ENCODE measurements around the gene NCOA1. TPM values are rescaled to one million over a fixed set of nuclear protein-coding genes. Genes with fewer than 3 reads are reported as not detected.

Gene NCOA1
- total and polyA plus RNA-seq, 7 experiments from 2014 or later: 13.2 to 72.8 (median 43.0) TPM

GRCh38 chr2:24724111-24724775 lies 233.2 kb downstream of the NCOA1 start:
- POLR2A ChIA-PET: no interaction called here
- no peak for ATAC-seq

GRCh38 chr2:24725956-24726355 lies 234.9 kb downstream of the NCOA1 start:
- no peaks in the 10 kb centered on the region for H3K4me1 ChIP-seq (ENCODE audit: control insufficient read depth in 2 of 2, insufficient read depth in 2 of 2, low read length in 2 of 2)
- H3K9me3 Mint-ChIP-seq: no peaks in the 10 kb centered on the region
- H3K36me3 ChIP-seq (ENCODE audit: control insufficient read depth in 2 of 3, insufficient read depth in 3 of 3, low read length in 3 of 3): peaks cover 0 to 32% (median 0%) of the 10 kb centered on the region in 3 experiments
- intact Hi-C loops (cut with micrococcal nuclease): no loop called here
- ChIA-PET CTCF (no interaction called here), POLR2A (no interaction called here)
- H3K4me1 Mint-ChIP-seq: peaks cover 0 to 4% (median 0%) of the 10 kb centered on the region in 7 donors
- H3K27ac Mint-ChIP-seq: no peak overlapping the region
- DNase-seq (no peak), ATAC-seq (no peak)
- H3K4me3 Mint-ChIP-seq: no peak overlapping the region
- no peaks in the 10 kb centered on the region for H3K27me3 Mint-ChIP-seq
- H3K36me3 Mint-ChIP-seq: peaks cover 0 to 36% (median 4%) of the 10 kb centered on the region in 5 donors
- H3K9me3 ChIP-seq (ENCODE audit: control insufficient read depth in 2 of 3, low read length in 3 of 3): no peaks in the 10 kb centered on the region
- no peak overlapping the region for H3K4me3 ChIP-seq (ENCODE audit: low read length)
- no peak overlapping the region for H3K27ac ChIP-seq (ENCODE audit: low read depth, low read length)
- no peaks in the 10 kb centered on the region for H3K27me3 ChIP-seq (ENCODE audit: control insufficient read depth in 2 of 2, insufficient read depth in 2 of 2, low read length in 2 of 2)

More at GRCh38 chr2:24724111-24724775, 233.2 kb downstream of the NCOA1 start:
- H3K9me3 Mint-ChIP-seq: no peaks in the 10 kb centered on the region
- peaks cover 0 to 4% (median 0%) of the 10 kb centered on the region in 7 donors for H3K4me1 Mint-ChIP-seq
- no peak overlapping the region for H3K4me3 ChIP-seq (ENCODE audit: low read length)
- no peaks in the 10 kb centered on the region for H3K4me1 ChIP-seq (ENCODE audit: control insufficient read depth in 2 of 2, insufficient read depth in 2 of 2, low read length in 2 of 2)
- no peak overlapping the region for H3K27ac Mint-ChIP-seq
- no peak overlapping the region for H3K4me3 Mint-ChIP-seq
- CTCF ChIA-PET: no interaction called here
- no peaks in the 10 kb centered on the region for H3K27me3 Mint-ChIP-seq
- H3K27me3 ChIP-seq (ENCODE audit: control insufficient read depth in 2 of 2, insufficient read depth in 2 of 2, low read length in 2 of 2): no peaks in the 10 kb centered on the region
- intact Hi-C loops (cut with micrococcal nuclease): no loop called here
- no peaks in the 10 kb centered on the region for H3K9me3 ChIP-seq (ENCODE audit: control insufficient read depth in 2 of 3, low read length in 3 of 3)
- H3K36me3 ChIP-seq (ENCODE audit: control insufficient read depth in 2 of 3, insufficient read depth in 3 of 3, low read length in 3 of 3): peaks cover 0 to 24% (median 0%) of the 10 kb centered on the region in 3 experiments
- no peak for DNase-seq
- peaks cover 0 to 42% (median 7%) of the 10 kb centered on the region in 5 donors for H3K36me3 Mint-ChIP-seq
- H3K27ac ChIP-seq (ENCODE audit: low read depth, low read length): no peak overlapping the region

- peaks cover 0 to 3% (median 0%) of the 10 kb centered on the region in 7 donors for H3K4me1 Mint-ChIP-seq
- no peaks in the 10 kb centered on the region for H3K9me3 ChIP-seq (ENCODE audit: control insufficient read depth in 2 of 3, low read length in 3 of 3)
- H3K4me1 ChIP-seq (ENCODE audit: control insufficient read depth in 2 of 2, insufficient read depth in 2 of 2, low read length in 2 of 2): no peaks in the 10 kb centered on the region
- DNase-seq: no peak
- POLR2A ChIA-PET: interaction anchor here (0.5 kb wide), 1 partner anchor 84 kb away, joined by 3 read pairs; no protein-coding TSS in a partner anchor
- H3K27ac ChIP-seq (ENCODE audit: low read depth, low read length): no peak overlapping the region
- H3K27me3 ChIP-seq (ENCODE audit: control insufficient read depth in 2 of 2, insufficient read depth in 2 of 2, low read length in 2 of 2): no peaks in the 10 kb centered on the region
- H3K27me3 Mint-ChIP-seq: no peaks in the 10 kb centered on the region
- no peak overlapping the region for H3K4me3 ChIP-seq (ENCODE audit: low read length)
- peaks cover 0 to 50% (median 5%) of the 10 kb centered on the region in 5 donors for H3K36me3 Mint-ChIP-seq
- CTCF ChIA-PET: no interaction called here
- peaks cover 0 to 32% (median 0%) of the 10 kb centered on the region in 3 experiments for H3K36me3 ChIP-seq (ENCODE audit: control insufficient read depth in 2 of 3, insufficient read depth in 3 of 3, low read length in 3 of 3)
- intact Hi-C loops (cut with micrococcal nuclease): no loop called here
- no peaks in the 10 kb centered on the region for H3K9me3 Mint-ChIP-seq
- no peak overlapping the region for H3K27ac Mint-ChIP-seq
- ATAC-seq: no peak
- H3K4me3 Mint-ChIP-seq: no peak overlapping the region
Measured at GRCh38 chr2:24730481-24730880, 239.4 kb downstream of the NCOA1 start.

- Histone ChIP-seq H3K27me3 (ENCODE audit: control insufficient read depth in 2 of 2, insufficient read depth in 2 of 2, low read length in 2 of 2) (no peaks in the 10 kb centered on the region), H3K27ac (ENCODE audit: low read depth, low read length) (no peak overlapping the region), H3K9me3 (ENCODE audit: control insufficient read depth in 2 of 3, low read length in 3 of 3) (no peaks in the 10 kb centered on the region), H3K4me1 (ENCODE audit: control insufficient read depth in 2 of 2, insufficient read depth in 2 of 2, low read length in 2 of 2) (no peaks in the 10 kb centered on the region), H3K4me3 (ENCODE audit: low read length) (no peak overlapping the region), H3K36me3 (ENCODE audit: control insufficient read depth in 2 of 3, insufficient read depth in 3 of 3, low read length in 3 of 3) (peaks cover 0 to 32% (median 0%) of the 10 kb centered on the region in 3 experiments)
- H3K9me3 Mint-ChIP-seq: no peaks in the 10 kb centered on the region
- peaks cover 0 to 50% (median 5%) of the 10 kb centered on the region in 5 donors for H3K36me3 Mint-ChIP-seq
- ATAC-seq (no peak), DNase-seq (no peak)
- no peak overlapping the region for H3K27ac Mint-ChIP-seq
- no peak overlapping the region for H3K4me3 Mint-ChIP-seq
- ChIA-PET CTCF (no interaction called here), POLR2A (no interaction called here)
- H3K27me3 Mint-ChIP-seq: no peaks in the 10 kb centered on the region
- intact Hi-C loops (cut with micrococcal nuclease): no loop called here
- peaks cover 0 to 3% (median 0%) of the 10 kb centered on the region in 7 donors for H3K4me1 Mint-ChIP-seq
Measured at GRCh38 chr2:24731040-24731439, 240.0 kb downstream of the NCOA1 start.

- ATAC-seq (no peak), DNase-seq (no peak)
- POLR2A ChIA-PET: no interaction called here
- H3K9me3 Mint-ChIP-seq: no peaks in the 10 kb centered on the region
- intact Hi-C loops (cut with micrococcal nuclease): no loop called here
- Histone ChIP-seq H3K36me3 (ENCODE audit: control insufficient read depth in 2 of 3, insufficient read depth in 3 of 3, low read length in 3 of 3) (peaks cover 0 to 25% (median 0%) of the 10 kb centered on the region in 3 experiments), H3K4me1 (ENCODE audit: control insufficient read depth in 2 of 2, insufficient read depth in 2 of 2, low read length in 2 of 2) (no peaks in the 10 kb centered on the region), H3K27me3 (ENCODE audit: control insufficient read depth in 2 of 2, insufficient read depth in 2 of 2, low read length in 2 of 2) (no peaks in the 10 kb centered on the region), H3K4me3 (ENCODE audit: low read length) (no peak overlapping the region), H3K27ac (ENCODE audit: low read depth, low read length) (no peak overlapping the region), H3K9me3 (ENCODE audit: control insufficient read depth in 2 of 3, low read length in 3 of 3) (no peaks in the 10 kb centered on the region)
- H3K27me3 Mint-ChIP-seq: no peaks in the 10 kb centered on the region
- CTCF ChIA-PET: no interaction called here
- H3K4me3 Mint-ChIP-seq: no peak overlapping the region
- no peak overlapping the region for H3K27ac Mint-ChIP-seq
- H3K4me1 Mint-ChIP-seq: peaks cover 0 to 3% (median 0%) of the 10 kb centered on the region in 7 donors
- peaks cover 0 to 49% (median 5%) of the 10 kb centered on the region in 5 donors for H3K36me3 Mint-ChIP-seq
Measured at GRCh38 chr2:24731923-24732322, 240.9 kb downstream of the NCOA1 start.

DNA sequence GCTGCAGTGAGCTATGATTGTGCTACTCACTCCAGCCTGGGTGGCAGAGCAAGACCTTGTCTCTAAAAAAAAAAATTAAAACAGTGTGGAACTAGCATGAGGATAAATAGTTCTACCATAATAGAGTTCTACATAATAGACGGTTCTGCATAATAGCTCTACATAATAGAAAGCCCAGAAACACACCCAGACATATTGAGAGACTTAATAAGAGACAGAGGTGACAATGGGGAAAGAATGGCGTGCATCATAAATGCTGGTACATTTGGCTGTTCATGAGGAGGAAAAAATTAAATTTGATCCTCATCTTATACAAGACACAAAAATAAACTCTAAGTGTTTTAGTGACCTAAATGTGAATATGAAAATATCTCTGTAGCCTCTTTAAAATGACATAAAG lies 243.7 kb downstream of the NCOA1 start:
- H3K4me3 Mint-ChIP-seq: no peak overlapping the region
- no peaks in the 10 kb centered on the region for H3K27me3 Mint-ChIP-seq
- H3K4me1 Mint-ChIP-seq: peaks cover 0 to 3% (median 0%) of the 10 kb centered on the region in 7 donors
- Histone ChIP-seq H3K4me3 (ENCODE audit: low read length) (no peak overlapping the region), H3K27me3 (ENCODE audit: control insufficient read depth in 2 of 2, insufficient read depth in 2 of 2, low read length in 2 of 2) (no peaks in the 10 kb centered on the region), H3K4me1 (ENCODE audit: control insufficient read depth in 2 of 2, insufficient read depth in 2 of 2, low read length in 2 of 2) (no peaks in the 10 kb centered on the region), H3K36me3 (ENCODE audit: control insufficient read depth in 2 of 3, insufficient read depth in 3 of 3, low read length in 3 of 3) (peaks cover 0 to 5% (median 0%) of the 10 kb centered on the region in 3 experiments), H3K27ac (ENCODE audit: low read depth, low read length) (no peak overlapping the region), H3K9me3 (ENCODE audit: control insufficient read depth in 2 of 3, low read length in 3 of 3) (no peaks in the 10 kb centered on the region)
- no peak overlapping the region for H3K27ac Mint-ChIP-seq
- ChIA-PET CTCF (no interaction called here), POLR2A (no interaction called here)
- peaks cover 0 to 37% (median 7%) of the 10 kb centered on the region in 5 donors for H3K36me3 Mint-ChIP-seq
- H3K9me3 Mint-ChIP-seq: no peaks in the 10 kb centered on the region
- ATAC-seq (no peak), DNase-seq (no peak)
- intact Hi-C loops (cut with micrococcal nuclease): no loop called here

Measured in naive thymus-derived CD4-positive, alpha-beta T cell (primary cell).